Measurements from ENCODE around the gene TRRAP. TPM values are rescaled to one million over a fixed set of nuclear protein-coding genes. Genes with fewer than 3 reads are reported as not detected.

Gene TRRAP
- polyA plus RNA-seq, 1 donor = 20.3 TPM

GRCh38 chr7:98988641-98989040, 110.3 kb downstream of the TRRAP start:
- DNase-seq (ENCODE audit: low read depth) = no peak

- DNase-seq (ENCODE audit: low read depth) = no peak
These were observed 112.0 kb downstream of the TRRAP start for GRCh38 chr7:98990356-98990755.

- DNase-seq (ENCODE audit: low read depth) = no peak
These were observed 112.8 kb downstream of the TRRAP start for GRCh38 chr7:98991141-98991540.

- DNase-seq (ENCODE audit: low read depth) = no peak
These were observed 113.7 kb downstream of the TRRAP start for GRCh38 chr7:98992076-98992475.

- DNase-seq (ENCODE audit: low read depth) = no peak
These were observed 114.9 kb downstream of the TRRAP start for GRCh38 chr7:98993024-98993897.

- DNase-seq (ENCODE audit: low read depth) = no peak
These were observed 116.0 kb downstream of the TRRAP start for GRCh38 chr7:98994046-98994944.

- no peak for DNase-seq (ENCODE audit: low read depth)
These were observed 116.8 kb downstream of the TRRAP start for GRCh38 chr7:98995111-98995510.

- DNase-seq (ENCODE audit: low read depth) = no peak
These were observed 117.3 kb downstream of the TRRAP start for GRCh38 chr7:98995523-98996149.

- DNase-seq (ENCODE audit: low read depth) = no peak
These were observed 117.8 kb downstream of the TRRAP start for GRCh38 chr7:98996150-98996552.

GRCh38 chr7:98997846-98998245, 119.5 kb downstream of the TRRAP start:
- no peak for DNase-seq (ENCODE audit: low read depth)

GRCh38 chr7:98998821-98999725, 120.7 kb downstream of the TRRAP start:
- no peak for DNase-seq (ENCODE audit: low read depth)

- DNase-seq (ENCODE audit: low read depth) = no peak
These were observed 122.0 kb downstream of the TRRAP start for GRCh38 chr7:99000196-99000903.

- DNase-seq (ENCODE audit: low read depth) = no peak
These were observed 122.7 kb downstream of the TRRAP start for GRCh38 chr7:99000904-99001465.

GRCh38 chr7:99001482-99002147, 123.3 kb downstream of the TRRAP start:
- DNase-seq (ENCODE audit: low read depth) = no peak

- no peak for DNase-seq (ENCODE audit: low read depth)
These were observed 124.0 kb downstream of the TRRAP start for GRCh38 chr7:99002148-99002826.

- DNase-seq (ENCODE audit: low read depth) = no peak
These were observed 124.5 kb downstream of the TRRAP start for GRCh38 chr7:99002827-99003212.

GRCh38 chr7:99003419-99003818, 125.1 kb downstream of the TRRAP start:
- DNase-seq (ENCODE audit: low read depth) = no peak

- no peak for DNase-seq (ENCODE audit: low read depth)
These were observed 125.9 kb downstream of the TRRAP start for GRCh38 chr7:99004216-99004615.

Data from forelimb muscle (tissue), 1 donor.